ENCODE results near the gene ZMYND11. TPM values are rescaled to one million over a fixed set of nuclear protein-coding genes. Genes with fewer than 3 reads are reported as not detected.

The ZMYND11 gene
- total RNA-seq, 4 donors from 2014 or later = 55.6 to 95.1 (median 70.8) TPM

GRCh38 chr10:154348-154747, 19.1 kb downstream of the ZMYND11 start:
- no peak for TF ChIP-seq CTCF (IDR thresholded peaks at IDR 0.05; ENCODE audit: low read depth)

GRCh38 chr10:167383-167782, 32.1 kb downstream of the ZMYND11 start:
- no peak for TF ChIP-seq CTCF (IDR thresholded peaks at IDR 0.05; ENCODE audit: low read depth)

- no peak for TF ChIP-seq CTCF (IDR thresholded peaks at IDR 0.05; ENCODE audit: low read depth)
Observed at GRCh38 chr10:173741-174140, 38.5 kb downstream of the ZMYND11 start.

GRCh38 chr10:176677-177076, 41.4 kb downstream of the ZMYND11 start:
- no peak for TF ChIP-seq CTCF (IDR thresholded peaks at IDR 0.05; ENCODE audit: low read depth)

- no peak for TF ChIP-seq CTCF (IDR thresholded peaks at IDR 0.05; ENCODE audit: low read depth)
Observed at GRCh38 chr10:178208-178607, 43.0 kb downstream of the ZMYND11 start.

GRCh38 chr10:178723-179122, 43.5 kb downstream of the ZMYND11 start:
- TF ChIP-seq CTCF (IDR thresholded peaks at IDR 0.05; ENCODE audit: low read depth) = no peak

GRCh38 chr10:182441-183201, 47.4 kb downstream of the ZMYND11 start:
- TF ChIP-seq CTCF (IDR thresholded peaks at IDR 0.05; ENCODE audit: low read depth) = no peak
